GM23338 (cell line): ENCODE results near the gene KRT6A. TPM values are rescaled to one million over a fixed set of nuclear protein-coding genes. Genes with fewer than 3 reads are reported as not detected.

Source experiments
- ATAC-seq: fragments of 200-7000 bp; cut with Tn5 transposase; 3 replicates; pipeline ENCODE4 v1.9.1; 2020
- DNase-seq: peaks from one replicate; pipeline ENCODE4 v3.0.0-alpha.2; 2015; ENCODE audit warnings: low spot score
- H2AFZ ChIP-seq: fragments of 200-600 bp; sonication (generic); 2 replicates; pipeline ENCODE4 v1.8.0; 2016; ENCODE audit warnings: antibody characterized with exemption, mild to moderate bottlenecking, moderate library complexity
- H3F3A ChIP-seq: fragments of 200-600 bp; sonication (generic); replicated peaks from 2 replicates; pipeline ENCODE4 v1.8.0; 2017; ENCODE audit warnings: antibody characterized with exemption, mixed run types, low read depth
- H3K27ac ChIP-seq: fragments of 200-600 bp; sonication (generic); 2 replicates; pipeline ENCODE4 v1.6.1; 2016; ENCODE audit warnings: low read depth
- H3K27me3 ChIP-seq: fragments of 200-600 bp; sonication (generic); 2 replicates; pipeline ENCODE4 v1.8.0; 2016; ENCODE audit warnings: mild to moderate bottlenecking, mixed run types, moderate library complexity; ENCODE audit not compliant: insufficient read depth
- H3K36me3 ChIP-seq: fragments of 200-600 bp; sonication (generic); 2 replicates; pipeline ENCODE4 v1.8.0; 2016; ENCODE audit warnings: mild to moderate bottlenecking; ENCODE audit not compliant: insufficient read depth
- H3K4me1 ChIP-seq: fragments of 200-600 bp; sonication (generic); 2 replicates; pipeline ENCODE4 v1.8.0; 2016; ENCODE audit warnings: mild to moderate bottlenecking, moderate library complexity; ENCODE audit not compliant: insufficient read depth
- H3K4me2 ChIP-seq: fragments of 200-600 bp; sonication (generic); 2 replicates; pipeline ENCODE4 v1.7.1; 2017; ENCODE audit warnings: mixed run types
- H3K4me3 ChIP-seq: fragments of 200-600 bp; sonication (generic); 2 replicates; pipeline ENCODE4 v1.6.1; 2016; ENCODE audit warnings: mixed run types
- H3K79me2 ChIP-seq: fragments of 200-600 bp; sonication (generic); replicated peaks from 2 replicates; pipeline ENCODE4 v1.8.0; 2017; ENCODE audit warnings: mild to moderate bottlenecking; ENCODE audit not compliant: insufficient read depth
- H3K9me2 ChIP-seq: fragments of 200-600 bp; sonication (generic); 2 replicates; pipeline ENCODE4 v1.8.0; 2017; ENCODE audit not compliant: insufficient read depth
- H4K20me1 ChIP-seq: fragments of 200-600 bp; sonication (generic); replicated peaks from 2 replicates; pipeline ENCODE4 v1.8.0; 2017; ENCODE audit warnings: mild to moderate bottlenecking; ENCODE audit not compliant: insufficient read depth
- H3K27ac Mint-ChIP-seq: 2 replicates; pipeline ENCODE4 v1.8.0; 2020; ENCODE audit warnings: inconsistent platforms, mild to moderate bottlenecking, moderate library complexity, mixed read lengths
- H3K27me3 Mint-ChIP-seq: 3 replicates; pipeline ENCODE4 v1.8.0; 2022; ENCODE audit warnings: low read depth, mild to moderate bottlenecking, moderate library complexity, mixed read lengths, inconsistent platforms; ENCODE audit not compliant: insufficient read depth, poor library complexity
- H3K36me3 Mint-ChIP-seq: 3 replicates; pipeline ENCODE4 v1.8.0; 2021; ENCODE audit warnings: low read depth, mild to moderate bottlenecking, inconsistent platforms, moderate library complexity, mixed read lengths
- H3K4me1 Mint-ChIP-seq: 3 replicates; pipeline ENCODE4 v1.8.0; 2020; ENCODE audit warnings: mild to moderate bottlenecking, inconsistent platforms, mixed read lengths
- H3K4me3 Mint-ChIP-seq: 3 replicates; pipeline ENCODE4 v1.8.0; 2021; ENCODE audit warnings: moderate library complexity, mild to moderate bottlenecking, inconsistent platforms, mixed read lengths
- H3K9me3 Mint-ChIP-seq: 3 replicates; pipeline ENCODE4 v1.8.0; 2020; ENCODE audit warnings: moderate library complexity, mild to moderate bottlenecking, inconsistent platforms, mixed read lengths
- ETS1 ChIP-seq: IDR thresholded peaks from 2 replicates; pipeline ENCODE4 v1.6.1; 2016; ENCODE audit warnings: antibody characterized with exemption
- EZH2phosphoT487 ChIP-seq: fragments of 200-600 bp; sonication (generic); IDR thresholded peaks from one replicate; pipeline ENCODE4 v1.8.1; 2018; ENCODE audit warnings: antibody characterized with exemption; ENCODE audit not compliant: unreplicated experiment
- JUNB ChIP-seq: IDR thresholded peaks from one replicate; pipeline ENCODE4 v1.6.1; 2016; ENCODE audit warnings: antibody characterized with exemption; ENCODE audit not compliant: unreplicated experiment
- POLR2AphosphoS5 ChIP-seq: IDR thresholded peaks from 2 replicates; pipeline ENCODE4 v1.6.1; 2016; ENCODE audit warnings: antibody characterized with exemption, low read depth
- STAT1 ChIP-seq: IDR thresholded peaks from one replicate; pipeline ENCODE4 v1.6.1; 2016; ENCODE audit warnings: antibody characterized with exemption; ENCODE audit not compliant: unreplicated experiment
- ZNF114 ChIP-seq: fragments of 250-450 bp; sonication (Bioruptor Pico); IDR thresholded peaks from 2 replicates; pipeline ENCODE4 v1.5.0; 2020; ENCODE audit warnings: mild to moderate bottlenecking, moderate library complexity
- ZNF331 ChIP-seq: fragments of 250-450 bp; sonication (Bioruptor Pico); IDR thresholded peaks from 2 replicates; pipeline ENCODE4 v1.5.0; 2020; ENCODE audit warnings: low read depth, mild to moderate bottlenecking, moderate library complexity
- ZNF462 ChIP-seq: fragments of 250-450 bp; sonication (Bioruptor Pico); IDR thresholded peaks from 2 replicates; pipeline ENCODE4 v1.5.0; 2020; ENCODE audit warnings: mild to moderate bottlenecking, moderate library complexity
- polyA plus RNA-seq: library from polyadenylated mRNA; unstranded; fragments of >200 nt; fragmentation: Nextera tagmentation; extraction: Ambion mirVana; gene quantifications from 2 replicates; pipeline ENCODE4 v1.2.1, GENCODE V29; 2016
- total RNA-seq: library from RNA; depleted of rRNA; stranded (reverse); fragments of >200 nt; shearing (Covaris generic); gene quantifications from 2 replicates; pipeline ENCODE4 v1.2.3, GENCODE V29; 2014
- TF ChIP-seq, protein P1 (sequence below), 2 experiments: fragments of 200-600 bp in 1 of 2; sonication (generic) in 1 of 2; conservative IDR thresholded peaks; 2 replicates each; pipeline versions ENCODE4 v1.5.1 to v1.6.1; 2016 to 2017; ENCODE audit warnings: antibody characterized with exemption in 2 of 2, low read depth in 2 of 2, mild to moderate bottlenecking in 2 of 2, moderate library complexity in 1 of 2

The KRT6A gene
- total and polyA plus RNA-seq, 2 experiments from 2014 or later, result not detected

GRCh38 chr12:52526511-52526951, 33.5 kb upstream of the KRT6A start (continued):
- no peak for TF ChIP-seq ZNF114 (CRISPR knock-in tag)
- no peak for TF ChIP-seq ETS1

- H3K4me1 Mint-ChIP-seq, result peaks cover 12% of the 10 kb centered on the region; the same call in 1 of the 3 replicates
- no peak overlapping the region for H3K27ac ChIP-seq
- no peaks in the 10 kb centered on the region for H3K36me3 Mint-ChIP-seq
- no peak overlapping the region for H3K4me3 Mint-ChIP-seq
- H3K27me3 Mint-ChIP-seq, result peaks cover 10% of the 10 kb centered on the region
- no peaks in the 10 kb centered on the region for H3K9me2 ChIP-seq
- no peak overlapping the region for H2AFZ ChIP-seq
- no peaks in the 10 kb centered on the region for H3K27me3 ChIP-seq
- no peak for TF ChIP-seq ZNF331
- TF ChIP-seq POLR2AphosphoS5, result no peak
- no peak for TF ChIP-seq JUNB
- TF ChIP-seq, protein P1, sequence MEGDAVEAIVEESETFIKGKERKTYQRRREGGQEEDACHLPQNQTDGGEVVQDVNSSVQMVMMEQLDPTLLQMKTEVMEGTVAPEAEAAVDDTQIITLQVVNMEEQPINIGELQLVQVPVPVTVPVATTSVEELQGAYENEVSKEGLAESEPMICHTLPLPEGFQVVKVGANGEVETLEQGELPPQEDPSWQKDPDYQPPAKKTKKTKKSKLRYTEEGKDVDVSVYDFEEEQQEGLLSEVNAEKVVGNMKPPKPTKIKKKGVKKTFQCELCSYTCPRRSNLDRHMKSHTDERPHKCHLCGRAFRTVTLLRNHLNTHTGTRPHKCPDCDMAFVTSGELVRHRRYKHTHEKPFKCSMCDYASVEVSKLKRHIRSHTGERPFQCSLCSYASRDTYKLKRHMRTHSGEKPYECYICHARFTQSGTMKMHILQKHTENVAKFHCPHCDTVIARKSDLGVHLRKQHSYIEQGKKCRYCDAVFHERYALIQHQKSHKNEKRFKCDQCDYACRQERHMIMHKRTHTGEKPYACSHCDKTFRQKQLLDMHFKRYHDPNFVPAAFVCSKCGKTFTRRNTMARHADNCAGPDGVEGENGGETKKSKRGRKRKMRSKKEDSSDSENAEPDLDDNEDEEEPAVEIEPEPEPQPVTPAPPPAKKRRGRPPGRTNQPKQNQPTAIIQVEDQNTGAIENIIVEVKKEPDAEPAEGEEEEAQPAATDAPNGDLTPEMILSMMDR (conservative IDR thresholded peaks at IDR 0.05; ENCODE audit: low read depth in 2 of 2), result no peak
- no peak for TF ChIP-seq STAT1
- no peak overlapping the region for H3K4me2 ChIP-seq
- H3K9me3 Mint-ChIP-seq, result no peaks in the 10 kb centered on the region
- no peaks in the 10 kb centered on the region for H3K4me1 ChIP-seq
- H3K27ac Mint-ChIP-seq, result no peak overlapping the region
- no peak overlapping the region for H3K4me3 ChIP-seq
- H3K36me3 ChIP-seq, result no peaks in the 10 kb centered on the region
- H4K20me1 ChIP-seq, result no peaks in the 10 kb centered on the region
- H3F3A ChIP-seq, result no peaks in the 10 kb centered on the region
- ATAC-seq, result no peak
- H3K79me2 ChIP-seq, result no peaks in the 10 kb centered on the region
- DNase-seq, result no peak
These were observed 32.8 kb upstream of the KRT6A start for GRCh38 chr12:52525661-52526499.

- H3K4me3 ChIP-seq, result no peak overlapping the region
- TF ChIP-seq POLR2AphosphoS5, result no peak
- no peak for TF ChIP-seq ZNF462 (CRISPR knock-in tag)
- no peak for TF ChIP-seq EZH2phosphoT487
- no peak overlapping the region for H2AFZ ChIP-seq
- no peaks in the 10 kb centered on the region for H3K27me3 ChIP-seq
- Mint-ChIP-seq H3K4me3 (no peak overlapping the region), H3K9me3 (no peaks in the 10 kb centered on the region), H3K36me3 (no peaks in the 10 kb centered on the region), H3K27me3 (peaks cover 12% of the 10 kb centered on the region), H3K27ac (no peak overlapping the region), H3K4me1 (peaks cover 15% of the 10 kb centered on the region; the same call in 1 of the 3 replicates)
- no peak for DNase-seq
- ATAC-seq, result no peak
- H4K20me1 ChIP-seq, result no peaks in the 10 kb centered on the region
- H3K4me1 ChIP-seq, result no peaks in the 10 kb centered on the region
- no peak overlapping the region for H3K4me2 ChIP-seq
- H3K79me2 ChIP-seq, result no peaks in the 10 kb centered on the region
- H3F3A ChIP-seq, result no peaks in the 10 kb centered on the region
- H3K27ac ChIP-seq, result no peak overlapping the region
- H3K9me2 ChIP-seq, result no peaks in the 10 kb centered on the region
- H3K36me3 ChIP-seq, result no peaks in the 10 kb centered on the region
These were observed 32.0 kb upstream of the KRT6A start for GRCh38 chr12:52524898-52525591.
